IMR-90 (cell line): ENCODE measurements around the gene RNF223. TPM values are rescaled to one million over a fixed set of nuclear protein-coding genes. Genes with fewer than 3 reads are reported as not detected.

Experiments used
- ATAC-seq: fragments of 200-7000 bp; cut with Tn5 transposase; 2 replicates; pipeline ENCODE4 v1.9.1; 2020; ENCODE audit warnings: low read depth, mild to moderate bottlenecking, moderate library complexity
- BruUV-seq: library from RNA; stranded (reverse); fragments of 400-500 nt; replicated peaks from 2 replicates; lab custom pipeline; 2021; lab: Mats Ljungman, UMichigan
- CTCF ChIA-PET: fragments of 300-600 bp; formaldehyde crosslinking; extraction: SDS; loops from one replicate; lab custom pipeline; 2021; ENCODE audit warnings: antibody characterized with exemption; lab: Yijun Ruan, JAX
- POLR2A ChIA-PET: fragments of 300-600 bp; sonication (Branson Sonifier 250); formaldehyde crosslinking; loops from one replicate; lab custom pipeline; 2022; ENCODE audit warnings: antibody characterized with exemption; ENCODE audit not compliant: unreplicated experiment; lab: Charles Lee
- DNase-seq: peaks from one replicate; pipeline ENCODE4 v3.0.0; 2013
- H2AFZ ChIP-seq: replicated peaks from 2 replicates; pipeline ENCODE3; 2013; ENCODE audit warnings: low read length, mild to moderate bottlenecking; ENCODE audit not compliant: poor library complexity
- H2AK5ac ChIP-seq: 2 replicates; pipeline ENCODE4 v1.6.1; 2013; ENCODE audit warnings: low read depth, low read length, inconsistent platforms
- H2AK9ac ChIP-seq: replicated peaks from 2 replicates; pipeline ENCODE3; 2013; ENCODE audit warnings: mild to moderate bottlenecking, low read depth, low read length, moderate library complexity; ENCODE audit not compliant: poor library complexity
- H2BK120ac ChIP-seq: 2 replicates; pipeline ENCODE4 v1.6.1; 2013; ENCODE audit warnings: low read depth, low read length, inconsistent platforms
- H2BK15ac ChIP-seq: 3 replicates; pipeline ENCODE4 v1.6.1; 2013; ENCODE audit warnings: low read depth, low read length, inconsistent platforms
- H2BK20ac ChIP-seq: 2 replicates; pipeline ENCODE4 v1.6.1; 2013; ENCODE audit warnings: low read depth, mild to moderate bottlenecking, inconsistent platforms, low read length, moderate library complexity
- H2BK5ac ChIP-seq: 2 replicates; pipeline ENCODE4 v1.6.1; 2013; ENCODE audit warnings: mild to moderate bottlenecking, low read depth, low read length, inconsistent platforms; ENCODE audit not compliant: poor library complexity, severe bottlenecking
- H3K14ac ChIP-seq: replicated peaks from 2 replicates; pipeline ENCODE4 v1.6.1; 2013; ENCODE audit warnings: low read depth, low read length, inconsistent platforms
- H3K18ac ChIP-seq: 2 replicates; pipeline ENCODE4 v1.6.1; 2013; ENCODE audit warnings: low read depth, low read length, control low read depth
- H3K23ac ChIP-seq: 2 replicates; pipeline ENCODE4 v1.6.1; 2013; ENCODE audit warnings: low read depth, low read length, inconsistent platforms
- H3K27ac ChIP-seq: 2 replicates; pipeline ENCODE4 v1.5.1; 2013; ENCODE audit warnings: mild to moderate bottlenecking, control low read depth, low read length; ENCODE audit not compliant: insufficient read depth
- H3K27me3 ChIP-seq: 2 replicates; pipeline ENCODE4 v1.6.1; 2013; ENCODE audit warnings: low read length; ENCODE audit not compliant: control insufficient read depth, insufficient read depth
- H3K36me3 ChIP-seq: 2 replicates; pipeline ENCODE4 v1.6.1; 2013; ENCODE audit warnings: low read length, mixed read lengths; ENCODE audit not compliant: control insufficient read depth, insufficient read depth
- H3K4ac ChIP-seq: 2 replicates; pipeline ENCODE4 v1.6.1; 2013; ENCODE audit warnings: low read depth, low read length, inconsistent platforms
- H3K4me1 ChIP-seq: 2 replicates; pipeline ENCODE4 v1.6.1; 2013; ENCODE audit warnings: low read length, mixed read lengths; ENCODE audit not compliant: control insufficient read depth, insufficient read depth
- H3K4me2 ChIP-seq: 2 replicates; pipeline ENCODE4 v1.6.1; 2013; ENCODE audit warnings: low read depth, mild to moderate bottlenecking, control low read depth, low read length, moderate library complexity
- H3K4me3 ChIP-seq: 2 replicates; pipeline ENCODE4 v1.5.1; 2013; ENCODE audit warnings: low read depth, mild to moderate bottlenecking, control low read depth, low read length, moderate library complexity; ENCODE audit not compliant: insufficient read depth
- H3K56ac ChIP-seq: 2 replicates; pipeline ENCODE4 v1.6.1; 2013; ENCODE audit warnings: low read length, inconsistent platforms; ENCODE audit not compliant: insufficient read depth; ENCODE audit errors: extremely low read depth
- H3K79me1 ChIP-seq, 2 experiments: 2 replicates each; pipeline ENCODE4 v1.6.1; 2013; ENCODE audit warnings: low read length in 2 of 2, inconsistent platforms in 1 of 2, low read depth in 1 of 2
- H3K9ac ChIP-seq: 2 replicates; pipeline ENCODE4 v1.6.1; 2013; ENCODE audit warnings: low read depth, low read length, control low read depth
- H3K9me1 ChIP-seq: 2 replicates; pipeline ENCODE4 v1.6.1; 2013; ENCODE audit warnings: low read length, inconsistent platforms; ENCODE audit not compliant: insufficient read depth
- H3K9me3 ChIP-seq: 2 replicates; pipeline ENCODE4 v1.6.1; 2013; ENCODE audit warnings: low read length; ENCODE audit not compliant: control insufficient read depth, insufficient read depth
- H4K20me1 ChIP-seq: 2 replicates; pipeline ENCODE4 v1.6.1; 2013; ENCODE audit warnings: low read length, inconsistent platforms; ENCODE audit not compliant: insufficient read depth
- H4K5ac ChIP-seq: 2 replicates; pipeline ENCODE4 v1.6.1; 2013; ENCODE audit warnings: mild to moderate bottlenecking, low read depth, low read length, control low read depth
- H4K8ac ChIP-seq, 2 experiments: 2 replicates each; pipeline ENCODE4 v1.6.1; 2013; ENCODE audit warnings: low read depth in 2 of 2, low read length in 2 of 2, control low read depth in 1 of 2, inconsistent platforms in 1 of 2
- H4K91ac ChIP-seq: 2 replicates; pipeline ENCODE4 v1.6.1; 2013; ENCODE audit warnings: low read depth, low read length, inconsistent platforms; ENCODE audit not compliant: insufficient read depth
- BHLHE40 ChIP-seq: fragments of 150-350 bp; IDR thresholded peaks from 2 replicates; pipeline ENCODE4 v1.6.1; 2016; ENCODE audit warnings: mild to moderate bottlenecking, low read depth, low read length
- CHD1 ChIP-seq: IDR thresholded peaks from 2 replicates; pipeline ENCODE4 v1.6.1; 2012; ENCODE audit warnings: low read depth, low read length, improper control_type of control experiment
- ELK1 ChIP-seq: fragments of 150-350 bp; IDR thresholded peaks from 2 replicates; pipeline ENCODE4 v1.6.1; 2016; ENCODE audit warnings: low read depth, mild to moderate bottlenecking, low read length, moderate library complexity, borderline replicate concordance
- MAFK ChIP-seq: IDR thresholded peaks from 2 replicates; pipeline ENCODE4 v1.6.1; 2012; ENCODE audit warnings: low read depth, low read length, improper control_type of control experiment
- MAZ ChIP-seq: IDR thresholded peaks from 2 replicates; pipeline ENCODE4 v1.6.1; 2012; ENCODE audit warnings: low read depth, mild to moderate bottlenecking, low read length, improper control_type of control experiment, moderate library complexity, borderline replicate concordance
- MXI1 ChIP-seq: IDR thresholded peaks from 2 replicates; pipeline ENCODE4 v1.6.1; 2012; ENCODE audit warnings: low read depth, mild to moderate bottlenecking, low read length, moderate library complexity, borderline replicate concordance
- POLR2A ChIP-seq: IDR thresholded peaks from 2 replicates; pipeline ENCODE4 v1.6.1; 2012; ENCODE audit warnings: mild to moderate bottlenecking, low read depth, low read length
- RCOR1 ChIP-seq: IDR thresholded peaks from 2 replicates; pipeline ENCODE4 v1.6.1; 2012; ENCODE audit warnings: mild to moderate bottlenecking, low read length, improper control_type of control experiment; ENCODE audit not compliant: insufficient replicate concordance
- RFX5 ChIP-seq: IDR thresholded peaks from 2 replicates; pipeline ENCODE4 v1.8.0; 2012; ENCODE audit warnings: low read depth, mild to moderate bottlenecking, low read length, moderate library complexity
- USF2 ChIP-seq: fragments of 150-350 bp; IDR thresholded peaks from 2 replicates; pipeline ENCODE4 v1.6.1; 2017; ENCODE audit warnings: mild to moderate bottlenecking, antibody characterized with exemption, low read length, low read depth
- WGBS, 2 experiments: methylation state at CpG; one replicate each; pipeline versions ENCODE4 v1.1.5 to v1.1.7; 2013; ENCODE audit warnings: missing lambda C conversion rate in 2 of 2; ENCODE audit not compliant: insufficient read length in 1 of 2; ENCODE audit errors: extremely low coverage in 2 of 2; 5-methylcytosine and 5-hydroxymethylcytosine counted together
- dilution Hi-C: fragments of 300-500 bp; cut with HindIII; formaldehyde crosslinking; loops from one replicate; pipeline ENCODE4 v1.14.3; 2018; ENCODE audit warnings: low sequenced_read_pairs; ENCODE audit not compliant: unreplicated experiment
- in situ Hi-C: fragments of 300-500 bp; cut with MboI; formaldehyde crosslinking; loops from 3 replicates; pipeline ENCODE4 v1.14.3; 2019; ENCODE audit warnings: low sequenced_read_pairs, inconsistent platforms, mixed read lengths
- intact Hi-C: fragments of 100-400 bp; cut with micrococcal nuclease; formaldehyde crosslinking; loops from 2 replicates; pipeline ENCODE4 v1.10.0; 2022
- polyA plus RNA-seq, 3 experiments: library from polyadenylated mRNA; depleted of rRNA; stranded (reverse); fragments of >200 nt; gene quantifications; 2 replicates each; pipeline ENCODE4 v1.2.3, GENCODE V29; 2012; ENCODE audit warnings: low replicate concordance in 1 of 3
- total RNA-seq: library from RNA; depleted of rRNA; stranded (reverse); fragments of >200 nt; gene quantifications from 2 replicates; pipeline ENCODE4 v1.2.3, GENCODE V29; 2012

The RNF223 gene
- total and polyA plus RNA-seq, 2 of the 4 experiments (the other 2 are of a cell fraction) = not detected

- H2BK20ac ChIP-seq = no peak overlapping the region
- POLR2A ChIA-PET = no interaction called here
- H3K9me1 ChIP-seq = no peaks in the 10 kb centered on the region
- H3K4me3 ChIP-seq = no peak overlapping the region
- H2BK5ac ChIP-seq = no peak overlapping the region
- TF ChIP-seq RCOR1 (no peak), MAFK (no peak), MAZ (no peak), RFX5 (no peak), MXI1 (no peak), CHD1 (no peak), BHLHE40 (no peak), POLR2A (no peak), USF2 (no peak), ELK1 (no peak)
- H3K9ac ChIP-seq = no peak overlapping the region
- no TSS peak for BruUV-seq
- DNase-seq = no peak
- no peak overlapping the region for H2BK120ac ChIP-seq
- no peak overlapping the region for H3K23ac ChIP-seq
- intact Hi-C loops (no loop called here), in situ Hi-C loops (no loop called here), dilution Hi-C loops (no loop called here)
- no peak overlapping the region for H3K4me2 ChIP-seq
- H2AK9ac ChIP-seq = no peak overlapping the region
- no peak overlapping the region for H2AFZ ChIP-seq
- no peak for ATAC-seq
- no peak overlapping the region for H3K27ac ChIP-seq
- peaks cover 54% of the 10 kb centered on the region for H3K36me3 ChIP-seq
- no peak overlapping the region for H4K5ac ChIP-seq
- no peak overlapping the region for H4K91ac ChIP-seq
- no peaks in the 10 kb centered on the region for H3K9me3 ChIP-seq
- no peaks in the 10 kb centered on the region for H3K4me1 ChIP-seq
- no peak overlapping the region for H2BK15ac ChIP-seq
- no peak overlapping the region for H4K8ac ChIP-seq
- H4K20me1 ChIP-seq = peaks cover 6% of the 10 kb centered on the region
- no peaks in the 10 kb centered on the region for H3K27me3 ChIP-seq
- H3K56ac ChIP-seq = no peak overlapping the region
- no peak overlapping the region for H3K14ac ChIP-seq
- WGBS, 2 experiments = 97% methylated on average over 15 of the region's 18 CpGs; no CpG with 5 or more reads in 1 of the 2 experiments
- no peak overlapping the region for H3K4ac ChIP-seq
- peaks cover 5 to 9% of the 10 kb centered on the region in 2 experiments; a peak in 2 of 4 replicates for H3K79me1 ChIP-seq
- CTCF ChIA-PET = no interaction called here
- H2AK5ac ChIP-seq = no peak overlapping the region
- no peak overlapping the region for H3K18ac ChIP-seq
Measured at GRCh38 chr1:1053682-1054081, 20.4 kb downstream of the RNF223 start.
